HG03108 (cell line): ENCODE measurements around the gene IQSEC1.
A peak's percentile ranks its signal among the peaks of the same experiment; 100 is the strongest.
"Not testable (repeated sequence)": the region's sequence is repeated elsewhere in the genome, so short reads cannot be mapped to it uniquely, and the experiment has no call there.

Experiments
- ATAC-seq: cut with Tn5 transposase; IDR thresholded peaks from one replicate; pipeline ENCODE4 v1.9.1; 2021; ENCODE audit warnings: moderate library complexity; ENCODE audit not compliant: unreplicated experiment

The IQSEC1 gene

DNA sequence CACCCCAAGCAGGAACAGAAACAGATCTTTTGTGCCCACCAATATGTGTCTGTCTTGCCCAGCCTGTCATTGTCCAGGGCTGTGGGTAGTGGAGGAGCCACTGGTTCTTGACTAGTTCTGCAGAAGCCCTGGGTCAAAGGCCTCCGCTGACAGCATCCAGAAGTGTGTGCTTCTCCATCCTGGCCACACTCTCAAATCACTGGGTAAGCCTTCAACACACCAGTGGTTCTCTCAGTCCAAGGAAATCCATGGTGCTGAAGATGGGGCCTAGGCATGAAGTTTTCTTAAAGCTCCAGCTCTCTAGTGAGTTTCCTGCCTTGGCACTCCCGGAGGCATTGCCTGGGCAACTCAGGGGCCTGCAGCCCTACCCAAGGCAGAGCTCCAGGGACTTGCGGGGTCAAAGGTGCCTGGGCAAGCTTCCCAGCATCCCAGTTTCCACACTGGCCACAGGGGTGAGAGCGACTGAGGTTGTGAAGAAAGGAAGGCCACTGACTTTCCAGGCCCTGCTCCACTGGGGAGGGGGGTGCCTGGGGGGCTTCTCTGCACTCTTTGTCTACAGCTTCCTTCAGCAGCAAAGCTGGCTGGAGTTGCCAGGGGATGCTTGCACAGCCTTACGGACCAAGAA is 193.9 kb downstream of the IQSEC1 start:
- no peak for ATAC-seq

DNA sequence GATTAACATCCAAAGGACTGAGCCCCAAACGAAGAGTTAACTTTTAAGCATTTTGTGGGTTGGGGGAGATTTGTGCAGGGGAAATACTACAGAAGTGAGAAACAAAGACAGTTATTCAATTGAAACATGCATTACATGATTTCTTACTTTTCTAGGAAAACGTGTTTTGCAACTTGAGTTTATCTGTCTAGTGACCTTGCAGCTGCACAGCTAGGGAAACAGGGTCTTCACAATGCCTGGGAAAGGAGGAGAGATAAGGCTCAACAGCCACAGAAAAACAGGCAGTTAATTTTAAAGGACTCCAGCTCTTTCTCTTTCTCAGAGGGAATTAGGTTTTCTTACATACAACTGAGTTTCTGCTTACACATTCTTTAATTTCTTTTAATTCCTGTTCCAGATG is 194.5 kb downstream of the IQSEC1 start:
- ATAC-seq, result not testable (repeated sequence)

DNA sequence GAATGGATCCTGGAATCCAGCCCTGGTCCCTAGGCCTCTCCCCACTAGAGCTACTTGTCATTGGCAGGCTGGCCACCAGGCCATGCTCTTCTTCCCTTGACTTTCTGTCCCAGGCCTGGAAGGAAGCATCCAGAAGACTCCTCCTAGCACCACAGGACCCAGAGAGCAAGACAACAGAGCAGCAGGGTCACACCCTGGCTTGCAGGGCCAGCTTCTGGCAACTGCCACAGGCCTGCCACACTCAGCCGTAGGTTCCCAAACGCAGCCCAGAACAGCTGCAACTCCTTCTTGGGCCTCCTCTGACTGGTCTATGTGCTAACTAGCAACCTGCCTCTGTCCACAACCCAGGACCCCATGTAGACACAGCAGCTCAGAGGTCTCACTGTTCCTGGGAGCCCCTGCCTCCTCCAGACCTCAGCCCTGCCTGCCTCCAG is 195.1 kb downstream of the IQSEC1 start:
- ATAC-seq, result no peak

DNA sequence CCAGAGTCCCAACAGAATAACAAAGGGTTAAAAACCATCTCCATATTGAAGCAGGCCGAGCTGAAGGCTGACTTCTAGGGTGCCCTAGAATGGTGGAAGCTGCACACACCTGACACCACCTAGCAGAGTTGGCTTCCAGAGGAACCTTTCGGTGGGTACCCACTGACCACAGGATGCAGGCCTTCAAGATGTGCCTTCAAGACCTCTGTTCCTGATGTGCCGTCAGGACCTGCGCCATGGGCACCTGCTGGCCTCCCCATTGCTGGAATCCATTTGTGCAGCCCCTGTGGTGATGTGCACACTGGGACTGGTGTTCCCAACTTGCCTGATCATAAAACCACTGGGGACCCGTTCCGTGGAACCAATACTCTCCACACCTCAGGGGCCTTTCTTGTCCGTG is 196.2 kb downstream of the IQSEC1 start:
- no peak for ATAC-seq

DNA sequence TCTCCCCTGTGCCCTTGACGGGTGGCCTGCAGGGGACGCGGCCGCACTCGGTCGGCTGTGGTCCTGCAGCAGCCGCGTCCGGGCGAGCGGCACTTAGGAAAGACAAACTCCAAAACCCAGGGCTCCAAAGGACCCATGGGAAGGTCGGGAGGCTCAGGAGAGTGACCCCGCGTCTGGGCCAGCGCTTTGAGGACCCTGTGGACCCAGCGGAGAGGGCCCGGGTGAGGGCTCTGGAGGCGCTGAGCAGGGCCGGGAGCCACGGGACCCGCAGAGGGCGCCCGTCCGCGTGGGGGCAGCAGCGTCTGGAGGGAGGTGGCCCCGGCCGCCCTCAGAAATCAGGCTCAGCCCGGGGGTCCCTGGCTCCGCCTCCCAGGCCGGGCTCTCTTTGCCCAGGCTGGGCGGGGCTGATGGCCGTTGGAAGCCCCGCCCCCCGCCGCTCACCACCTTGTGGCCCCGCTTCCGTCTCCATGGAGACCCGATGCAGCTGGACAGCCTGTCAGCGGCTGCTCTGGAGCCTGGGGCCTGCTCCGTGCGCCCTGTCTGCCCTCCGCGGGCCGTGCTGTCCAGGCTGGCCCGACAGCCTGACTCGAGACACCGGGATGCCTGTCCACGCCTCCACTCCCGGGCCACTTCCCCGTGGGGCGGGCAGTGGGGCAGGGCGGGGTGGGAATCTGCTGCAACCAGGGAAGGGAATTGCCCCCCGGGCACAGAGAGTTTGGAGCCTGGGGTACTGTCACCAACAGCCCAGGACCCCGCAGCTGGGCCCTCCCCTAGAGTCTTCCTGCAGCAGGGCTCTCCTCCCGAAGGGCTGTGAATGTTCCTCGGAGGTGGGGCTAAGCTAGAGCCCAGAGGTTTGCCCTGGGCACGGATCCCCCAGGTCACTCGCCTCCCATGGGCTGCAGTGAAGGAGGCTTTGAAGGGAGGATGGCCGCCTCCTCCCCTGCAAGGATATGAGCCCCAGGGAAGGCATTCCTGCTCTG is 197.1 kb downstream of the IQSEC1 start:
- no peak for ATAC-seq

DNA sequence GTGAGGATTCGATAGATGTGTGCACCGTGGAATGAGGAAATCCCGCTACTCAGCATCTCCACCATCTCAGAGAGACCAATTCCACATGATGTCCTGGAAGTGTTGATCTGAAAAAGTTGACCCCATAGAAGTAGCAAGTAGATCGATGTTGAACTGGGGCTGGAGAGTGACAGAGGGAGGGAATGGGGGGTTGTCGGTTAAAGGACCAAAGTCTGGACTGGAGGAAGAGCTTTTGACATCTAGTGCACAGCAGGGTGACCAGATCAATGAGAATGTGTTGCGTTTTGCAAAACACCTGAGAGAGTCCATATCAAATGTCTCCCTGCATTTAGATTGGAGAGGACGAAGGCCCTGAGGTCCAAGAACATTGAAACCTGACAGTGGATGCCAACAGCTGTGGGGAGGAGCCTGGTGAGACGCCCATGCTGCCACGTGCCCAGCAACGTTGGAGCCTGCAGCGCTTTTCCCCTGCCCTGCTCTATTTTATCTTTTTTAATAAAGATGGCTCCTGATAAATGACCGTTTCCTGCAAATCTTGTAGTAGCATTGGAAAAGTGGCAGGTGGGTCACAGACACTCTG is 201.7 kb downstream of the IQSEC1 start:
- ATAC-seq, result no peak

DNA sequence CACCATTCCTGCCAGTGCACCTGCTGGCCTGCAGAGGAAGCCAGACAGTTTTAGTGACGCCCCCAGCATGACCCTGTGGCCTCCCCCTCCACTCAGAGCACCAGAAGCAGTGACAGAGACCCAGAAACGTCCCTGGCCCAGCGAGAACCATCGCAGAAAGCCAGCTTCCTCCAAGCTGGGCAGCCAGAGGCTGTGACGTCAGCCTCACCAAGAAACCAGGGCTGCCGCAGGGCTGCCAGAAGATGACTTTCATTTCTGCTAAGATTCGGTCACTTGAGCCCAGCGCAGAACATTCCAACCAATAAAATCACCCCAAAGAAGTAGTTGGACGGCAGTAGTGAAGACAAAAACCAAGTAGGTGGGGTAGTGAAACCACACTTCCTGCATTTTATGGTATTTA is 202.3 kb downstream of the IQSEC1 start:
- no peak for ATAC-seq

DNA sequence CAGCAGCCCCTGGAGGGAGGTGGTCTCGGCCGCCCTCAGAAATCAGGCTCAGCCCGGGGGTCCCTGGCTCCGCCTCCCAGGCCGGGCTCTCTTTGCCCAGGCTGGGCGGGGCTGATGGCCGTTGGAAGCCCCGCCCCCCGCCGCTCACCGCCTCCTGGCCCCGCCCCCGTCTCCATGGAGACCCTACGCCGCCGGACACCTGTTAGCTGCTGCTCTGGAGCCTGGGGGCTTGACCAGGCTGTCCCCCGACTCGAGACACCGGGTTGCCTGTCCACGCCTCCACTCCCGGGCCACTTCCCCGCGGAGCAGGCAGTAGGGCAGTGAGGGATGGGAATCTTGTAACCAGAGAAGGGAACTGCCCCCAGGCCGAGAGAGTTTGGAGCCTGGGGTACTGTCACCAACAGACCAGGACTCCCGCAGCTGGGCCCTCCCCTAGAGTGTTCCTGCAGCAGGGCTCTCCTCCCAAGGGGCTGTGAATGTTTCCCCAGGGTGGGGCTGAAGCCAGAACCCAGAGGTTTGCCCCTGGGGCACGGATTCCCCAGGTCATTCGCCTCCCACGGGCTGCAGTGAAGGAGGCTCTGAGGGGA is 204.1 kb downstream of the IQSEC1 start:
- ATAC-seq, result peak; percentile 55

DNA sequence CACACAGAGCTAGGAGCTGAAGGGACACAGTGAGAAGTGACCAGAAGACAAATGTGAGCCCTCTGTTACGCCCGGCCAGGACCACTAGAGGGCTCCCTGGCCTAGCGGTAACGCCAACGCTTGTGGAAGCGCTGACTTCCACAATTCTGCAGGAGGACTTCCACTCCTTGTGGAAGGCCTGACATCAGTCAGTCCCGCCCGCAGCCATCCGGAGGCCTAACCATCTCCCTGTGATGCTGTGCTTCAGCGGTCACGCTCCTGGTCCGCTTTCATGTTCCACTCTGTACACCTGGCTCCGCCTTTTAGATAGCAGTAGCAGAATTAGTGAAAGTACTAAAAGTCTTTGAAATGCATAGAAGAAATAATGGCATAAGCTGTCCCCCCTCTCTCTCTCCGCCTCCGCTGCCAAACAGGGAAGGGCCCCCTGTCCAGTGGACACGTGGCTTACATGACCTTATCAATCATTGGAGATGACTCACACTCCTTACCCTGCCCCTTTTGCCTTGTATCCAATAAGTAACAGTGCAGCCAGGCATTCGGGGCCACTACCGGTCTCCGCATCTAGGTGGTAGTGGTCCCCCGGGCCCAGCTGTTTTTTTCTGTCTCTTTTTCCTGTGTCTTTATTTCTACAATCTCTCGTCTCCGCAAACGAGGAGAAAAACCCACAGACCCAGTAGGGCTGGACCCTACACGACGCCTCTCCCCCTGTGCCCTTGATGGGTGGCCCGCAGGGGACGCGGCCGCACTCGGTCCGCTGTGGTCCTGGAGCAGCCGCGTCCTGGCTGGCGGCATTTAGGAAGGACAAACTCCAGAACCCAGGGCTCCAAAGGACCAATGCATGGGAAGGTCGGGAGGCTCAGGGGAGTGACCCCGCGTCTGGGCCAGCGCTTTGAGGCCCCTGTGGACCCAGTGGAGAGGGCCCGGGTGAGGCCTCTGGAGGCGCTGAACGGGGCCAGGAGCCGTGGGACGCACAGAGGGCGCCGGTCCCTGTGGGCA is 204.9 kb downstream of the IQSEC1 start:
- ATAC-seq, result no peak

DNA sequence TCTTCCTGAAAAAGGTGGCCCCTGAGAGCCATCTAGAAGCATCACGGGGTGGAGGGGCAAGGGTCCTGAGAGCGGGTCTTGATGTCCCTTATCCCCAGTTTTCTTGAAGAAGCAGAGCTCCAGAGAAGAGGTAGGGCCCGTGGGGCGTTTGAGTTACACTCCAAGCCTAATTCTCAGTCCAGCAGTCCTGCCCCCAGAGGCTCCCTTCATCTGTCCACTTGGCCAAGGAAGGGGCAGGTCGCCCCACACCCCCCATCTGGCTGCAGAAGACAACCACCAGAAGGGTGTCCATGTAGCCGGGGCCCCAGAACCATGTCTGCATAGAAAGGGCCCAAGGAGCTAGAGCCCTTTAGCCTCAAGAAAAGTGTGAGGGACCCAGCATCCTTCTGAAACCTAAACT is 206.4 kb downstream of the IQSEC1 start:
- ATAC-seq, result no peak

DNA sequence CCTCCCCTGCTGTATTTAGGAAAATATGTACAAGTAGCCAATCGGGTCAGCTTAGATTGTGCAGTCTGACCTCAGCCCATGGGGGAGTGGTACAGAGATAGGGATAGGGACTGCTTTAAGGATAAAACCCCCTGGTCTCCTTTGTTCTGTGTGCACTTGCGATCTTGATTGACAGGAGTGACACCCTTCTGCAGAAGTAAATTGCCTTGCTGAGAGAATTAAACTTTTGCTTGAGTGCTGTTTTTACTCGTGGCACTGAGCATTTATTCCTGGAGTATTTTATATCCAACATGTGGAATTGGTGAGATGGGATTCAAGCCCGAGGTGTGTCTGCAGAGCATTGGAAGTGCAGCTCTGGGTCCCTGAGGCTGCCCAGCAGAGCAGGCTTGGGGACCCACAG is 208.0 kb downstream of the IQSEC1 start:
- no peak for ATAC-seq

DNA sequence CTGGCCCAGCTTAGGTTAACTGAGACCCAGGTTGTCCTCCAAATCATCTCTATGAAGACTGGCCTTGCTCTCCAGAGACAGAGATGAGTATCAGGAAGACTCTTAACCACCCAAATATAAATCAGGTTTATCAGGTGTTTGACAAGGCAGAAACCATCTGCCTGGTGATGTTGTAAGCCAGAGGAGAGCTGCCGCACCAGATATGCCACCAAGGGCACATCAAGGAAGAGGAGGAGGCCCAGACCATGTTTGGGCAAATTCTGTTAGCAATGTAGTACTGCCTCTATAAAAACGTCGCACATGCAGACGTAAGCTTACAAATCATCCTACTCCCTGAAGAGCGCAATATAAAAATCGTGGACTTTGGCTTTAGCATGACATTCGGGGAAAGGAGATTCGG is 210.8 kb downstream of the IQSEC1 start:
- no peak for ATAC-seq

DNA sequence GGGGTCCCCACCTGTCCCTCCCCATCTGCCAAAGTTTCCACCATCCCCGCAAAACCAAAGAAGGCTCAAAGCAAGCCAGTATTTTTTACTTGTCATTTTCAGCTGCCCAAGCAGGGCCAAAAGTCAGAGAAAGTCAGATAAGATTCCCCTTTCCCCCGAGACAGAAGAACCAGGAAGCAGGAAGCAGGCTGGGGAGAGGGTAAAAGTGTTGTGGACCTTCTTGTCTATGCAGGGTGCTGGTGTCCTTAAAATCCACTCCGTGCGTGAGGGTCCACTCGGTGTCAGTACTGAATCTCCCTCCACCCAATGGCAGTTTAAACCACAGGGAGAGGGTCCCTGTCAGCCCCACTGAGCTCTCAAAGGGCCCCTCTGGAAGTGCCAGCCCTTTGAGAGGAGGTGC is 211.6 kb downstream of the IQSEC1 start:
- no peak for ATAC-seq

DNA sequence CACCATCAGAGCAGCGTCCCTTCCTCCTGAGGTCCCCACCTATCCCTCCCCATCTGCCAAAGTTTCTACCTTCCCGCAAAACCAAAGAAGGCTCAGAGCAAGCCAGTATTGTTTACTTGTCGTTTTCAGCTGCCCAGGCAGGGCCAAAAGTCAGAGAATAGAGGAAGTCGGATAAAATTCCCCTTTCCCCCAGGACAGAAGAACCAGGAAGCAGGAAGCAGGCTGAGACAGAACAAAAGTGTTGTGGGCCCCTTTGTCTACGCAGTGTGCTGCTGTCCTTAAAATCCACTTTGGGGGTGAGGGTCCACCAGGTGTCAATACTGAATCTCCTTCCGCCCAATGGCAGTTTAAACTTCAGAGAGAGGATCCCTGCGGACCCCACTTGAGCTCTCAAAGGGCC is 213.4 kb downstream of the IQSEC1 start:
- no peak for ATAC-seq

DNA sequence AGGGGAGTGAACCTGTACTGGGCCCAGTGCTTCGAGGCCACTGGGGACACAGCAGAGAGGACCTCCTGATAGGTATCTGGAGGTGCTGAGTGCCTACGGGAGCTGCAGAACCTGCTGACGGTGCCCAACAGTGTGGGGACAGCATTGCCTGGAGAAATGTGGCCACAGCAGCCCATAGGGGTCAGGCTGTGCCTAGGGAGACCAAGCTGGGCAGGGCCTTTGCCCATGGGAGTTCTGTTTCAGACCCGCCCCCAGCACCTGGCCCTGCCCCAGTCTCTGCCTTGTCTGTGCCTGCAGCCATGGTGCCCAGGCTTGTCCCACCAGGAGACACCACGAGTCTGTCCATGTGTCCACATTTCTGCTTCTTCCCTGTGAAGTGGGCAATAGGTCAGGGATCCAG is 216.6 kb downstream of the IQSEC1 start:
- ATAC-seq, result no peak

DNA sequence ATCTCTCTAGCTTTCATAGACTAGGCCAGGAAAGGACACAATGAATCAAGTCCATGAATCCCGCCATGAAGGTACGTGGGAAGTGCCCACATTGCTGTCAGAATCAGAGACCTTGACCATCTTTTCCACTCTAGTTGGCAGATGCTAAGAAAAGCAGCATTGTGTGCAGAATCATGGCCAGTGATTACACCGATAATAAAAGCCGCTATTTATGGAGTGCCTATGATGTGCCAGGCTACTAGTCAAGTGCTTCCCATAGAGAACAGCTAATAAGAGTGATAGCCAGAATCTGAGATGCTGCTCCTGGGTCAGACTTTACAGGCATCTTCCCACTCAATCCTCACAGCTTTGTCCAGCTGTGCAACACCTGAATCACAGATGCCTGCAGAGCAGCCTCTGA is 218.7 kb downstream of the IQSEC1 start:
- no peak for ATAC-seq

DNA sequence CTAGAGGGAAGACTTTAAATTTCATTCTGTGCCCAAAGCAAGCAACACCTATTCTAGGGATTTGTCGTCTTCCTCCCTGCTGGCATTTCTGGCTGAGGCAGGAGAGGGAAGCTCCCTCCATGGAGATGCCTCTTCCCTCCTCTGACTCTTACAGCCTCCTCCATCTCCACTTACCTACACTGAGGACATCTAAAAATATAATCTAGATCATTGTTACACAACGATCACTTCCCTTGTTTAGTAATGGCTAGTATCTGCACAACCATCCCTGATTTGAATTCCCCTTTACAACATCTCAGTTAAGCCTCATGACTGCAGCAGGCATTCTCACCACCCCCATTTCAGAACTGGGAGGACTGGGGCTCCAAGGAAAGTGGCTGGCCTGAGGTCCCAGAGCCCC is 219.4 kb downstream of the IQSEC1 start:
- ATAC-seq, result not testable (repeated sequence)

DNA sequence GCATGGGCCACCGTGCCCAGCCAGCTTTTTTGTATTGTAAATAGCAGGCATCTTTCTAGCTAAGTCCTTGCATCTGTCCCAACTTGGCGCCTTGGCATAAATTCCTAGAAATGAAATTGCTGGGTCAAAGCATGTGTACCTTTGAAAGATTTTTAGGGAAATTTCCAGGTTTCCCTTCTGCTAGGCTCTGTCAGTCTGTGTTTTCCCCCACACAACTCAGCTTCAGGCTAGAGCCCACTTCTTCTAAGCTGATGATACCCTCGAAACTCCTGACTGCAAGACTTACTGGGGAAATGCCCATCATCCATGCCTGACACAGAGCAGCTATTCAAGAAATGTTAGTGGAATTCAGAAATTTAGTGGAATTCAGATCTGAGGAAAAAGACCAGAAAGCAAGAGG is 221.0 kb downstream of the IQSEC1 start:
- no peak for ATAC-seq
